Inferior parietal cortex (tissue), 1 donor: ENCODE measurements around the gene SH3RF3.
"Not testable (repeated sequence)": the region's sequence is repeated elsewhere in the genome, so short reads cannot be mapped to it uniquely, and the experiment has no call there.

Source experiments
- DNase-seq: peaks from one replicate; pipeline ENCODE4 v3.0.0-alpha.2; 2016; ENCODE audit errors: extremely low spot score

The SH3RF3 gene

DNA sequence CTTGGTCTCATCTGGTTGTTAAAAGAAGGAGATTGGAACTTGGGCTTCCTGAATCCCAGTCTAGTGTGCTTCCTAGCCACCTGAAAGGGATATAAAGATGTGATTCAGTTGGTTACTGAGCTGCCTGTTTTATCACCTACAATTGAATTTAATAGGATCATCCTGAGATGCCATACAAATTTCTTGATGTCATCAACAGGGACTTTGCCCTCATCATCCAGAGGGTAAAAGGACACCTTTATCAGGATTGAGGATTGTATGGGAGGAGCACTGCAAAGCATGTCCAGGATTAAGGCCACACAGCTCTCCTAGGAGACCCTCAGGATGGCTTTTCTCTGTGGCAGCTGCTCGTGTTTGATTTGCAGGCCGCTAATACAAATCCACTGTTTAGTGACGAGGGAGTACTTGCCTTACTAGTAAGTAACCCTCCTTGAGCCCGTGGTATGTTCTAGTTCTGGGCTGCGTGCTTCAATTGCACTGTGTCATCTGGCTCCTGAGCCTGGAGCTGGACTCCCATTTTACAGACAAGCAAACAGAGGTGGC is 28.6 kb downstream of the SH3RF3 start:
- no peak for DNase-seq

DNA sequence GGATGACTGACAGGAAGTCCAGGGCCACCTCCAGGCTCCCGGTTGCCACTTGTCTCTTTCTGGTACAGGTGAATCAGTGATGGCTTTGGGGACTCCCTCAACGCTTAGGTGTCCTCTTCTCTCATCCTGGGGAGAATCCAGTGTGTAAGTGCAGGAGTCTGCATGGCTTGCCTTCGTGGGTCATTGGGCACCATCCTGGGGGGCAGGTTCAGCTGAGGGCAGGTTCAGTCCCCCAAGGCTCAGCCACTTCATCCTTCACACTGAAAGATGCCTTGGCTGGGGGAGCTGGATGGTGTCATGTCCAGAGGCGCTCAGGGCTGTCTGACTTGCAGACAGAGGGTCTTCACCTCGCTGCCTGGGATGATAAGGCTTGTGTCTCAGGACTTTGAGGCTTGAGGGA is 29.2 kb downstream of the SH3RF3 start:
- no peak for DNase-seq

DNA sequence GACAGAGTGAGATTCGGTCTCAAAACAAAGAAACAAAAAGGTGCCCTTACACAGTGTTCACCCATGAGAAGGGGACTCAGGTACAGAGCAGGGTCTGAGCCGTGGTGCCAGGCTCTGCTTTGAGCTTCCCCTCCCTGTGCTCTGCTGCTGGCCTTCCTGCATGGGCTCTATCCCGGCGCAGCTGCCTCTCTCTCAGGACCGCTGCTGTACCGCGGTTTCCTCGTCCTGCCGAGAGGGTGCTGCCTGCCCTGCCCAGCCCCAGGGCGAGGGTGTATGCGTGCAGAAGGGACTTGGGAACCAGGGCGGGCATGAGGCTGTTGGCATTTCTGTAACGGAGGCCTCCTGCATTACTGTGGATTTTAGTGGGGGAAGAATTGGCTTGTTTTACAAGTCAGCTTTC is 30.1 kb downstream of the SH3RF3 start:
- no peak for DNase-seq

DNA sequence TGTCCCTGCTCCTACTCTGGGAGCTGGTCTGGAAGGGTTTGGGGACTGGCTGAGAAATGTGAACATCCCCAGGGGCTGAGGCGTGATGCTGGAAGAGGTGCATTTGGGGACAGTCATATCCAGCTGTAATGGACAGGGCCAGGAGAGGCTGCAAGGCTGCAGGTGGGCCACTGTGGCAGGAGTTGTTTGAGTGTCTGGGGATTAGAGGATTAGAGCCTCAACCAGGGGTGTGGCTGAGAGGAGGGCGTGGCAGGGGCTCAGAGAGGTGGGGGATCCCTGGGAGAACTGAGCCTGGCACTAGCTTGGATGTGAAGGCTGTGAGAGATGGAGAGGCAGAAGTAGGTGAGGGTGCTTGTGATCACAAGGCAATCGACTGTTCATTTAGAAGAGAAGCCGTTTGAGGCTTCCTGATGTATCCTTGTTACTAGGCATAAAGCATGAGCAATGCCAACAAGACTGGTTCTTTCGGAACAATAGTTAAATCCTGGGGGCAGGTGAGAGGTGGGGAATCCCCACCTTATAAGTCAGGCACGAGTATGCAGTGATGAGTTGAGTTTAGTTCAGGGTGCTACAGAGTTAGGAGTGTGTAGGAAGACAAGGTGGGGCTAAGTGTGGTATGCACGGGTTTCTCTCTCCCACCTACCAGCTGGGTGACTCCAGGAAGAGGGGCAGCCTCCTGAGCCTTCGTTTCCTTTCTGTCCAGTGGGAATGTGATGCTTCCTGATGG is 31.9 kb downstream of the SH3RF3 start:
- no peak for DNase-seq

DNA sequence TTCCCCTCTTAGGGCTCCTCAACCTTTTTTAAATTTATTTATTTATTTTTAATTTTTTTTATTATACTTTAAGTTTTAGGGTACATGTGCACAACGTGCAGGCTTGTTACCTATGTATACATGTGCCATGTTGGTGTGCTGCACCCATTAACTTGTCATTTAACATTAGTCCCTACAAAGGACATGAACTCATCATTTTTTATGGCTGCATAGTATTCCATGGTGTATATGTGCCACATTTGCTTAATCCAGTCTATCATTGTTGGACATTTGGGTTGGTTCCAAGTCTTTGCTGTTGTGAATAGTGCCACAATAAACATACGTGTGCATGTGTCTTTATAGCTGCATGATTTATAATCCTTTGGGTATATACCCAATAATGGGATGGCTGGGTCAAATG is 33.4 kb downstream of the SH3RF3 start:
- not testable (repeated sequence) for DNase-seq

DNA sequence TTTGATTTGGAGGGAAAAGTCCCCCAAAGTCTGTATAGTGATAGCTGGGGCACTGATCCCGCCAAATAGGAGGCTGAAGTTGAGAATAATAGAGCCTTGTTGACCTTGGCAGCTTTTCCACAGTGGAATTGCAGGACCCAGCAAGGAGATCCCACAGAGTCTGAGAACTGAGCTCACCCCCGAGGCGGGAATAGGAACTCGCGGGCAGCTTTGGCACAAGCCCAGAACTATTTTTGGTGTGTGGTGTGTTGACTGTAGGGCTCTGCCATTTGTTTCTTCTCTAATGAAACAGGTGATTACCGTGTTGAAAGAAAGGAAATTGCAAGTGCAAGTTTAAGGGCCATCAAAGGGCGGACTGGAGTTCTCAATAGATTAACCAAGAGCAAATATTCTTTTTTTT is 34.0 kb downstream of the SH3RF3 start:
- no peak for DNase-seq

DNA sequence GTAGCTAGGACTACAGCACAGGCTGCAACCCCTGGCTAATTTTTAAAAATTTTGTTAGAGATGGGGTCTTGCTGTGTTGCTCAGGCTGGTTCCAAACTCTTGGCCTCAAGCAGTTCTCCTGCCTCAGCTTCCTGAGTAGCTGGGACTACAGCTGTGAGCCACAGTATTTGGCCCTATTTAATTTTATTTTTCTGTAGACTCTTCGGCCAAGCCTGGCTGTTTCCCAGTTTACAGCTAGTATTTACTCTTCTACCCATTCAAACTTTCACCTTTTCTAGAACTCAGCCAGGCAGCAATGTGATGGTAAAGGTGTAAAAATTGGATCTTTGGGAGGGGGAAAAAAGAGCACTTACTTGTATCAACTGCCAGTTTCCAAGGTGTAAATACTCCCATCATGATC is 35.3 kb downstream of the SH3RF3 start:
- DNase-seq: no peak

DNA sequence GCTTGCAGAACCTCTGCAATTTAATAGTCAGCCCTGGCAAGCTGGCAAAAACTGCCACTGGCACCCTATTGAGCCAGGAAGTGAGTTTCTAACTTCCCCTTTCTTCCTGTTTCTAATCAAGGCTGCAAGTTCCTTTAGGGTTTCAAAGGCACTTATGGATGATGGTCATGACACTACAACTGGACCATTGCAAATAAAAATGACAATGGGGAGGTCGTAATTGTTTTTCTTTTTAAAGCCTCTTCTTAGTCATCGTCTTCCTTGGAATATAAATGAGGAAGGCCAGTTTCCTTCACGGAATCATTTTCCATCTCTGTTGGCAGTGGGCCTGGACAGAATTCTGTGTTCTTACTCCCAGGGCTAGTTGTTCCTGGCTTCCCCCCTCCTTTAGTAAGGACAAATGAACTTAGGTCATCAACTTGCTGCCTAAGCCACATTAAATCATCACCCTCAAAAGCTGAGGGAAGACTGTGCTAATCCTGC is 35.8 kb downstream of the SH3RF3 start:
- no peak for DNase-seq

DNA sequence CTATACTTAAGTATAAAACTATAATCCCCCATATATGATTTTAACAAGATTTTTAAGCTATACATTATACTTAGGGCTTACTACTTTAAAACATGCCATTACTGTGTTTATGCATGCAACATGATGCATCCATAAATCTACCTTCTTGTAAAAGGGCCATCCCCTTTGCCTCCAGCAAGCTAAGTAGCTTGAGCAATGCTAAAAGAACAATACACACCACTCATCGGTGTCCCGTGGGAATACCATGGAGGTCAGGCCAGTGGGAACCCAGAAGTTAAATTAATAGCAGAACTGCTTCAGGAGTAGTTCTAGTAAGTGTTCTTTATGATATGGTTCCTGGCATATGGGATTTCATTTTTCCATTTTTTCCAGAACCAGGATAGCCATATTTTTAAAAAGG is 37.8 kb downstream of the SH3RF3 start:
- no peak for DNase-seq

DNA sequence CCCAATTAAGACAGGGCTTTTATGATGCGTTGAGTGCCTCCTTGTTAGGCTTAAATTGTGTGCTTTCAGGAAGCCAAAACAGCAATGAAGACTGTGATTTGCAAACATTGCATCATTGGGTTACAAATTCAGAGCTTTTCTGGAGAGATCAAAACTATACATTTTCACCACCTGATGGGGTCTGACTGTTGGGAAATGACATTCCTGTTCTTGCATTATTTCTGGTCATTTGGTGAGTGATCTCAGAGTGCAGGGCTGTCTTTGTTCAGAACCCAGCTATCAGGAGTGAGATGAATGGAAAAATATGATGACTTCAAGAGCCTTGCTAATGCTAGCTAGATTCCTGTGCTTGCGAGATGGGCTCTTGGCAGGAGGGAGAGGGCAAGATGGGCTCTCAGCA is 39.1 kb downstream of the SH3RF3 start:
- no peak for DNase-seq

DNA sequence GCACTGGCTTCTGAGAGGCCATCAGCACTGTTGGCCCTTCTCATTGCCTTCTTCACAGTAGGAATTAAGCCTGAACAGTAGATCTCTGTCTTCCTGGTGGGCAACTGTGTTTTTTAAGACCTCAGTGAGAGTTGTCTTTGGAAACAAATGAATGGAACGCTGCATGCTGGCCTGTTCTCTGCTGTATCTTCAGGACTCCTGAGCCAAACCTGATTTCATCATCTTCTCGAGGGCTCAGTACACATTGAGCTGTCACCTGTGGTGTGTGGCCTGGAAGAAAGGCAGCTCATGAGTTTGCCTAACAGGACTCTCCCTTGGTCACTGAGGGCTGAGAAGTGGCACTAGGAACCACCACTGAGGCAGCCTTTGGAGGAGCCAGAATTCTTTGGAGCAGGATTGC is 39.7 kb downstream of the SH3RF3 start:
- no peak for DNase-seq

DNA sequence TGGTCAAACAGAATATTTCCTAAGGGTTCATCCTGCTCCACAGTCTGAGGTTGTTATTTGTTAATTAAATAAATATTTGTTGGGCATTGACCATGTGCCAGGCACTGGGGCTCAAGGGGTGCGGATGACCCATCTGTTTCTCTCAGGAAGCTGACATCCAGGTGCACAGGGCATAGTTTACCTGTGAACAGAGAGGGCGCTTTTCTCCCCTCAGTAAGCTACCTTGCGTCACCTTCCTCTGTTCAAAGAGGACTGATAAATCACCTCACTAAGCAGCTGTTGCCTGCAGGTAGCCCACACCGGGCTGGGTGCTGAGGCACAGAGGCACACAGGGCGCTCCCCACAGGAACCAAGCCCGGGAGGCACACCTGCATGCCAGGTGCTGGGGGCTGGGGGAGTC is 41.6 kb downstream of the SH3RF3 start:
- DNase-seq: no peak

DNA sequence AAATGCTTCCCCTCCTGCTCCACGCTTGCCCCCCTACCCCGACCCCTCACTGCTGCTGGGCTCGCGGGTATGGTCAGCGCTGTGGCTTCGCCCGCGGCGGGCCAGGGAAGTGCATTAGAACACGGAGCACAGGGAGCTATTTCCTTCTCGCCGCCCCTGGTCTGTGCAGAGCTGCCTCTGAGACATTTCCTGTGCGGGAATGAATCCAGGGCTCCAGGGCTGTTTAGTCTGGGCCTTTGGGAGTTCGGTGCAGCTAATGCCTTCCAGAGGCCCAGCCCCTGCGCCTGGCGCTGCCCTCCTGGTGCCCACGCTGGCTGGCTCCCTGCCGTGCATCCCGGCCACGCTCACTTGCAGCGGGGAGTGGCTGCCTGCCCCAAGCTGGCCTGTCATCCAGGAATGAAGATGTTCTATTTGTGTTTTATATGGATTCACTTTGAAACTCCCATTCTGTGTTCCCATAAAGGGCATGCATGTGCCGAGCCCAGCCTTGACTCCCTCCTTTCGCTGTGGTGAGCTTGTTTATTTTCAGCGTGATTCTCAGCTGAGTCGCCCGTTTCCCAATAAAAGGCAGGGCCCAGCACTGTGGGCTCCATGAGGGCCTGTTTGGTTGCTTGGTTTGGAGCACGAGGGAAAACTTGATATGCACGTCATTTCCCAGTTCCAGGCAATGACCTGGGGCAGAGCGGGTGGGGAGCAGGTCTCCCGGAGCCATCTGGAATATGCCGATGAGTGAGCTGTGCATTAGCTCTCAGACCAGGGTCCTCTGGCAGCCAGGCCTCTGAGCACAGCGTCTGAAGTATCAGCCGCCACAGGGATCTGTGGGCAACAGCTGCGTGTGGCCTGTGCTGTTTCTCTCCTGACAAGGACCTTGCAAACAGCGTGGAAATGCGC is 42.7 kb downstream of the SH3RF3 start:
- DNase-seq: no peak

DNA sequence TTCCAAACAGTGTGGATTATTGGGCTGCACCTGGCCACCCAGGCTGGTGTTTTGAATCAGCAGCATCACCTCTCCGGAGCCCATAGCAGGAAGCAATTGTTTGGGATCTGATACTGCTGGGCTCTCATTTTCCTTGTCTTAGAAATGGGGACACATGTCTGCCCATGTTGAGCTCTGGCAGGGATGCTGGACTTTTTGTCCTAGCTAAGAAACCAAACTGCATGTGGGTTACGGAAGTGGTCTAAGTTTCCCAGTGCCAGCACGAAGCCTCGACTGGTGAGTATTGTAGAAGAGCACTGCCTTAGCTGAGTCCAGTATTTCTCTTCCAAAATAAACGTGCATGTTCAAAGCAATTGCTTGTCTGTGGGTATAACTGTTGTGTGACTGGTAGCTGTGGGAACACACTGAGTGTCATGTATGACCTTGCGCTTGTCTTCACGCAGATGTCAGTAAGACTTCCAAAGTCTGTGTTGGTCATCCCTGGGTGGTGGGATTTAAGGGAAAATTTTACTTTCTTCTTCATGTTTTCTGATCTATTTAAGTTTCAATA is 43.6 kb downstream of the SH3RF3 start:
- DNase-seq: no peak

DNA sequence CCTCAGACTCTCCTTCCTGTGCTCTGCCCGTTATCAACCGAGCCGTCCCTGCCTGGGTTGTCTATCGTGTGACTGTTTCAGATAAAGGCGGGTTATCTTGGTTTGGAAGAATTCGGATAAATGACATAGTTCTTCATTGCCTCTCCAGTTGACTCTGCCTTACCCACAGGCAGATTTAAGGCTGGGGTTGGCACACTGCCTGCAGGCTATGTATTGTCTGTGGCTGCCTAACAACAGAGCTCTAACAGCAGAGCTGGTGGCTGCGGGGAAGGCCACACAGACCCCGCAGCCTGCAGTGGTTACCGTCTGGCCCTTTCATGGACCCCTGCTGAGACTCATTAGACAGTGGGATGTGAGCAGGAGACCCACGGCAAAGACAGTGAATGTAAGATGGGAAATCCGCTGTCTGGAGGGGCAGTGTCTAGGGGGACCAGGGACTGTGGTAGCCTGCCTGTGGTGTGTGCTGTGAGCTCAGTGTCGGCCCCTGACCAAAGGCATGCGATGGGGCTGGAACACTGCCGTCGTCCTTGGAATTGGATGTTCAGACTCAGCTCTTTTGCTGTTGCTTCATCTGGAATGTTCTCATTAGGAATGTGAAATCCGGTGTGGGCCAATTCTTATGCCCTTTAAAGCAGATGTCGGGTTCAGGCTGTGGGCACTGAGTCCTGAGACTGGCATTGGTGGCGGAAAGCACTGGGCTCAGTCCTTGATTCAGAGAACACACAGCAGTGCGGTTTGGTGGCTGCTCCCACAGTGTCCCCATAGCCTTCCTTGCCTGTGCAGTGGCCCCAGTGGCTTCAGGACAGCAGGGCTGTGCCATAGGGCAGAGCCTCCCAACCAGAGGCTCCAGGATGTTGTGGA is 44.5 kb downstream of the SH3RF3 start:
- no peak for DNase-seq

DNA sequence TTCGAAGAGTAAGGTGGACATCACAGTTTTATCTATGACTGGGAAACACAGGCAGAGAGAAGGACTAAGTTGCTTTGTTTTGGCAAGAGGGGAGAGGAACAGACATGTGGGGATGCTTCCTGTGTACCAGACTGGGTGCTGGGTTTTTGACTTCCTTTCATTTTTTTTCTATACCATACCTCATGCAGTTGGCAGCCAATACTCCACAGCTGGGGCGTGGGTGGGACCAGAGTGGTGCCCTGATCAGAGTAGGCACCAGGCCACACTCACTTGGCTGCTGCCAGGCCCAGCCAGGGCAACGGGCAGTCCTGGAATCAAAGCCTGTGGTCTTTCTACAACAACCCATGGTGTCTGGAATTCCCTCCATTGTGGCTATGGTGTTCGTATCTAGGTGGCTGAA is 45.2 kb downstream of the SH3RF3 start:
- no peak for DNase-seq

DNA sequence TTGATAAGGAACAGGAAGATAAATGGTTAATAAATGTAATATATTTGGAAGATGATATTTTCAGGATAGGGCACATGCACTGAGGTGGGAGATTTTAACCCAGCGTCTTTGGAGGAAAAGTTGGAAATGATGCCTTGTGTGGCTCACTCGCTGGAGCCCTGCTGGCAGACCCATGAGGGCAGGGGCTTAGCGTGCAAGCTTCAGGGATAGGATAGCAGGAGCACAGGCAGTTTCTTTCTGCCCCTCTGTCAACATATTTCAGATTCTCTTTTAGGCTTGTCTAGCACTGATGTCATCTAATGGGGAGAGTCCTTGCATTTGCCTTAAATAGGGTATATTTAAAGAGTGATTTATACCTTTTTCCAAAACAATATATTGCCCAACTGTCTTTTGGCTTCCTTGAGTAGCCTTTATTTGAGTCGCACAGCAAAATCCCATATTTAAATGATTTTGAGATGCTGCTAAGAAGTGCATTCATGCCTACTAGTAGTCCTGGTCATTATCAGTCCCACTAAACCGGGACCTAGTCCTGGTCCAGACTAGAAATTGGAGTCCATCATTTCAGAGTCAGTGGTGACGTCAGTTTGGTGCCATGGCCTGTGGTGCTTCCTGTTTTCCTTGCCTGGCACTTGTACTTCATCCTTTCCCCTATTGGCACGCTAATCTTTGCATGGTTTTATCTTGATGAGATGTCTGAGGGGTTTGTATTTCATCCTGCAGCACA is 45.8 kb downstream of the SH3RF3 start:
- no peak for DNase-seq

DNA sequence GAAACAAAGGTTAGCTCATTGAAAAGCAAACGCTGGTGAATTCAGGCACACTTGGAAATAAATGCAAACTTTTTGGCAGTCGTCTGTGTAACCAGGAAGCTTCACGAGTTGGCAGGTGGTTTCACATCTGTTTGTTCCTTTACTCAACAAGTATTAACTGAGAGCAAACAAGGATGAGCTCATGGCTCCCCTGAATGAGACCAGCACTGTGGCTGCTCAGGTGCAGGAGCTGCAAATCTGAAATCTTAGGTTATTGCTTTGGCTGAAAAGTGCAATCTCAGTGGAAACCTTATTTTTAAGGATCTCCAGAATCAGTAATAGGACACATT is 46.3 kb downstream of the SH3RF3 start:
- no peak for DNase-seq

DNA sequence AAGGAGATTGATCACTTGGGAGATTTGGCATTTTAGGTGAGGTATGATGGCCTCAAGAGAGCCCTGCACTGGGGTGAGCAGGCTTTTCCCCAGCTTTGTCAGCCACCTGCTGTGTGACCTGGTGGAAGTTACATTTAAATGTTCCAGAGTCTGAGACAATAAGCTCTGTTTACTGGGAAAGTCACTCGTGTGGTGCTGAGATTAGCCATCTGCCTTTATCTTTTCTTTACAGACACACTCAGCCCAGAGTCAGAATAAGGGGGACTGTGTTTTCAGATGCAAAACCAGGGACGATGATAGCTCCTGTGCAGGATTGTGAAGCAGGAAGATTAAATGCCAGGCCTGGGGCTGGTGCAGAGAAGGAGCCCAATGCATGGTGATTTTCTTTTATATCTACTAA is 47.9 kb downstream of the SH3RF3 start:
- DNase-seq: no peak

DNA sequence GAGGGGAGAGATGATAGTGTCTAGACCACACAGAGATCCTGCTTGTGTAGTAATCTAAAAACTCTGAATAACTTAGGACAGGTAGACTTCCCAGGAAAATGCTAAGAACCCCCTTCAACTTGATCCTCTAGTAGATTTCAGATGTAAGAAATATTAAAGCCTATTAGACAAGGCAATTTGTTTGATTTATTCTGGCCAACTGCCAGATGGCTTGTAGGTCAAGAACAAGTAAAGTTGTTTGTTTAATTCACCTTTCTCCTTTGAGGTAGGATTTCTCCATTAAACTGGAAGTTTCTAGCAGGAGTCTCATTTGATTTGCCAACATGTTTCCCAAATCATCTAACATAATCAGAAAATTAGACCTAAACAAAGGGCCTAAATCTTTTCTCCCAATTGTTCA is 48.6 kb downstream of the SH3RF3 start:
- no peak for DNase-seq

DNA sequence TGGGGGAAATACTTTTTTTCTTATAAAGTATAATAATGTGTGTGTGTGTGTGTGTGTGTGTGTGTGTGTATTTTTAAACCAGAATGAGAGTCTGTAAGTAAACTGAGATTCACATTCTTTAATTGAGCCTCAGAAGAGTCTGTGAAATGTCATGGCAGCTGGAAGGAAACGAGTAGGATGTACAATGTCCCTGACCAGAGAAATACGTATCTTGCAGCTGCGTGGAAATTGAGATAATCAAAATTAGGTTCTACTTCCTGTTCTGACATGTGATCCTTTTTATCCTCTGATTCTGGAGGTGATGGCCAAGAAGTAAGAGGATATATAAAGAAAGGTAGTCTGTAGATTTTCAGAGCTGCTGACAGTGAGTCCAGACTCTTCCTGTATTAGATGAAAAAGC is 50.0 kb downstream of the SH3RF3 start:
- DNase-seq: no peak
